Bronchial epithelial cell (primary cell): ENCODE measurements around the gene HMCN1. TPM values are rescaled to one million over a fixed set of nuclear protein-coding genes. Genes with fewer than 3 reads are reported as not detected.
A peak's percentile ranks its signal among the peaks of the same experiment; 100 is the strongest.

Experiments used
- DNase-seq: peaks from one replicate; pipeline ENCODE4 v3.0.0-alpha.2; 2010; ENCODE audit warnings: low read depth
- FAIRE-seq: peaks from 2 replicates; lab custom pipeline; 2011; peaks lifted over from hg19 to GRCh38; lab: Jason Lieb, UNC
- H3K27me3 ChIP-seq: 2 replicates; pipeline ENCODE4 v1.5.1; 2011; ENCODE audit warnings: low read length; ENCODE audit not compliant: control insufficient read depth, insufficient read depth
- H3K36me3 ChIP-seq: 2 replicates; pipeline ENCODE4 v1.5.1; 2011; ENCODE audit warnings: low read length; ENCODE audit not compliant: control insufficient read depth, insufficient read depth
- H3K4me3 ChIP-seq: 2 replicates; pipeline ENCODE4 v1.5.1; 2011; ENCODE audit warnings: mild to moderate bottlenecking, low read depth, low read length, control low read depth
- CTCF ChIP-seq: IDR thresholded peaks from 2 replicates; pipeline ENCODE4 v1.5.1; 2011; ENCODE audit warnings: mild to moderate bottlenecking, moderate library complexity, low read length, control low read depth, inconsistent platforms; ENCODE audit not compliant: insufficient read depth, severe bottlenecking
- total RNA-seq: library from RNA; depleted of rRNA; stranded (reverse); fragments of >200 nt; gene quantifications from 2 replicates; pipeline ENCODE4 v1.2.1, GENCODE V29; 2014

The HMCN1 gene
- total RNA-seq, 1 donor from 2014 or later: 1.1 TPM

- Histone ChIP-seq H3K27me3 (no peaks in the 10 kb centered on the region), H3K36me3 (no peaks in the 10 kb centered on the region), H3K4me3 (no peak overlapping the region)
- DNase-seq (no peak), FAIRE-seq (no peak)
- no peak for TF ChIP-seq CTCF
Observed at GRCh38 chr1:185732951-185733350, 1.2 kb upstream of the HMCN1 start.

DNA sequence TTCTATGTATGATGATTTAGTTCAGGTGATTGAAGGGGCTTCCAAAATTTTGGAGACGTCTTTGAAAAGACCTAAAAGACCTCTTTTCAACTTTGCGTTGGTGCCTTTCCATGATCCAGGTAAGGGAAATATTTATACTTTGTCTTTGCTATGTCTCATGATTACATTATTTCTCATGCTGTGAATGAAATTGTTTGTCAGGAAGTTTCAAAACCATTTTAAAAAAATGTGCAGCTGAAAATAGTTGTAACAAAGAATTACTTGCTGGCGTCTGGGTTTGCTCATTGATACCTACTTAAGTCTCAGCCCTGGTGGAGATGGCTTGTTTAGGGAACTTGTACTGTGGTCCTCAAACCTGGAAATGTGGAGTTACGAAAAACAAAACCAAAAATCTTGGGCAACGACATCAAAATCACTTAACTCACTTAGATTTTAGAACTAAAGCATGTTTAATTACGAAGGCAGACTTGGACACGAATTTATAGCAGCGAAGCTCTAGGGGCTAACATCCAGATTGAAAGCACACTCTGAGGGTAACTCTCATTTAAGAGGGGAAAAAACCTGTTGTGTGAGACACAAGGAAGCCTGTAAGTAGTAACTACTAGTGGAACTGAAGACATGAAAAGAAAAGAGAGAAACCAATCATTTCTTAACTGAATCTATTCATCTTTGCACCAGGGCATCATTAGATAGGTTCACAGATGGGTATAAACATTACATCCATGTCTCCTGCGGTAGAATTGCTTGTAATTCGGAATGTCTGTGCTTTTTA lies 924 bp downstream of the HMCN1 start:
- no peak for FAIRE-seq
- DNase-seq: peak; percentile 34
- no peak overlapping the region for H3K4me3 ChIP-seq
- H3K36me3 ChIP-seq: no peaks in the 10 kb centered on the region
- no peak for TF ChIP-seq CTCF
- H3K27me3 ChIP-seq: no peaks in the 10 kb centered on the region

DNA sequence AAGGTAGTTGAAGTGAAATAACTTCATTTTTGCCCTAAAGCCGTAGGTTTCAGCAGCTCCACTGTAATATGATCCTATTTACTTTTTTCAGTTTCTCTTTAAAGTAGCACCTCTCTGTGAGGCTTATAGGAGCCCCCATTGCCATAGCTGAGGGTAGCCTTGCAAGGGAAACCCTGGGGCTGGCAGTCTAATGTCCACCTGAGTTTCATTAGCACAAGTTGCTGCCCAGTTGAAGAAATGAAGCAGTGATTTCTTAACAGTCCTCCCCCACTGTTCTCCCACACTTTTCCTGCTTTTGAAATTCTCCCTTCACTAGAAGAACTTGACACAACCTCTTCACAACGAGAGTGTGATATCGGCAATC lies 1.5 kb downstream of the HMCN1 start:
- DNase-seq: peak; percentile 14
- no peak overlapping the region for H3K4me3 ChIP-seq
- H3K27me3 ChIP-seq: no peaks in the 10 kb centered on the region
- H3K36me3 ChIP-seq: no peaks in the 10 kb centered on the region
- TF ChIP-seq CTCF: no peak
- no peak for FAIRE-seq

- Histone ChIP-seq H3K36me3 (no peaks in the 10 kb centered on the region), H3K27me3 (no peaks in the 10 kb centered on the region), H3K4me3 (no peak overlapping the region)
- DNase-seq (peak; percentile 32), FAIRE-seq (no peak)
- TF ChIP-seq CTCF: no peak
Observed at GRCh38 chr1:185739967-185740366, 5.8 kb downstream of the HMCN1 start.

DNA sequence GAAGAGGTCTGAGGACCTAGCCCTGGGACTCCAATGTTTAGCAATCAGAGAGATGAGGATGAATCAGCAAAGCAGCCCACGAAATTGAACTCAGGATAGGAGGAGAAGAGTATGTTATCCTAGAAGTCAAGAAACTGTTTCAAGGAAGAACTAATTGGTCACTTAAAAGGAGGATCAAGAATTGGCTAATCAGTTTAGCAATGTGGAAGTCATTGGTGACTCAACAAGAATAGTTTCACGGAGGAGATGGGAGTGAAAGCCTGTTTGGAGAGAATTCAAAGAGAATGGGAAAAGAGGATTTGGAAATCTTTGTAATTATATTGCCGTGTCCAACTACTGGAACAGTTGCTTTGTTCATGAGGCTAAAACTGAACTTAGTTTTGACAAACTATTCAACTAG lies 7.4 kb downstream of the HMCN1 start:
- no peaks in the 10 kb centered on the region for H3K36me3 ChIP-seq
- no peak for TF ChIP-seq CTCF
- DNase-seq (peak; percentile 33), FAIRE-seq (no peak)
- no peak overlapping the region for H3K4me3 ChIP-seq
- no peaks in the 10 kb centered on the region for H3K27me3 ChIP-seq

GRCh38 chr1:185742403-185742802 lies 8.2 kb downstream of the HMCN1 start:
- no peaks in the 10 kb centered on the region for H3K36me3 ChIP-seq
- FAIRE-seq (no peak), DNase-seq (no peak)
- TF ChIP-seq CTCF: no peak
- no peak overlapping the region for H3K4me3 ChIP-seq
- no peaks in the 10 kb centered on the region for H3K27me3 ChIP-seq
